ENCODE measurements around the gene TSC2.

TSC2 gene

GRCh38 chr16:2077696-2078095, 29.9 kb downstream of the TSC2 start:
- DNase-seq, result no peak
- in situ Hi-C loops (cut with HindIII; ENCODE audit: low pct_ligation_motif_present, low pct_unique_long_range_greater_than_20kb, low sequenced_read_pairs), result no loop called here

- in situ Hi-C loops (cut with HindIII; ENCODE audit: low pct_ligation_motif_present, low pct_unique_long_range_greater_than_20kb, low sequenced_read_pairs), result no loop called here
- no peak for DNase-seq
Measured at GRCh38 chr16:2078096-2078495, 30.3 kb downstream of the TSC2 start.

DNA sequence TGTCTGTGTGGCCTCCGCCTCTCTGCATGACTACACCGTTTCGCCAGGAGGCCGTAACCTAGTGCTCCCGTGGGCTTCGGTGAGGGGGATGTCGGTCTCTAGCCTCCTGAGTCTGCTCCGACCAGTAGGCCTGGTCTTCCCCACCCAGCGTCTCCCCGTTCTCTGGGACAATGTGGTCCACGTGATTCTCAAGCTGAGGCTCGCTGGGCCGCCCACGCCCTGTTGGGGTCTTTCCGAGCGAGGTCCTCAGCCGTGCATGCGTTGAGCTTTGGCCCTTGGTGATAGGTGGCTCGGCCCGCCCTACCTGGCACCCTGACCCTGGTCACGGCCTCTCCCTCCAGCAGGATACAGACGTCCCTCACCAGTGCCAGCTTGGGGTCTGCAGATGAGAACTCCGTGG, 30.9 kb downstream of the TSC2 start:
- no peak for DNase-seq
- in situ Hi-C loops (cut with HindIII; ENCODE audit: low pct_ligation_motif_present, low pct_unique_long_range_greater_than_20kb, low sequenced_read_pairs), result no loop called here

DNA sequence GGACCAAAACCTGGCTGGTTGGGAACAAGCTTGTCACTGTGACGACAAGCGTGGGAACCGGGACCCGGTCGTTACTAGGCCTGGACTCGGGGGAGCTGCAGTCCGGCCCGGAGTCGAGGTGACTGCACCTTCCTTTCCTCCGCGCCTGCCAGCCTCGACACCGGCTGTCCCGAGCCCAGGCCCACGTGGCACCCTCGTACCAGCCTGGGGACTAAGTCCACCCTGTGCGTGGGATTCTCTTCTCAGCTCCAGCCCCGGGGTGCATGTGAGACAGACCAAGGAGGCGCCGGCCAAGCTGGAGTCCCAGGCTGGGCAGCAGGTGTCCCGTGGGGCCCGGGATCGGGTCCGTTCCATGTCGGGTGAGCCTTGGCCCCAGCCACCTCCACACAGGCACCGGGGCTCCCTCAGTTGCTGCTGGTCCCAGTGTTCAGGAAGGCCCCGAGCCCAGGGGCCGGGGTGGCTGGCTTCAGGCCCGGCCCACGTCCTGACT, 31.6 kb downstream of the TSC2 start:
- in situ Hi-C loops (cut with HindIII; ENCODE audit: low pct_ligation_motif_present, low pct_unique_long_range_greater_than_20kb, low sequenced_read_pairs), result no loop called here
- DNase-seq, result no peak

- no peak for DNase-seq
- in situ Hi-C loops (cut with HindIII; ENCODE audit: low pct_ligation_motif_present, low pct_unique_long_range_greater_than_20kb, low sequenced_read_pairs), result no loop called here
Measured at GRCh38 chr16:2079991-2080390, 32.2 kb downstream of the TSC2 start.

DNA sequence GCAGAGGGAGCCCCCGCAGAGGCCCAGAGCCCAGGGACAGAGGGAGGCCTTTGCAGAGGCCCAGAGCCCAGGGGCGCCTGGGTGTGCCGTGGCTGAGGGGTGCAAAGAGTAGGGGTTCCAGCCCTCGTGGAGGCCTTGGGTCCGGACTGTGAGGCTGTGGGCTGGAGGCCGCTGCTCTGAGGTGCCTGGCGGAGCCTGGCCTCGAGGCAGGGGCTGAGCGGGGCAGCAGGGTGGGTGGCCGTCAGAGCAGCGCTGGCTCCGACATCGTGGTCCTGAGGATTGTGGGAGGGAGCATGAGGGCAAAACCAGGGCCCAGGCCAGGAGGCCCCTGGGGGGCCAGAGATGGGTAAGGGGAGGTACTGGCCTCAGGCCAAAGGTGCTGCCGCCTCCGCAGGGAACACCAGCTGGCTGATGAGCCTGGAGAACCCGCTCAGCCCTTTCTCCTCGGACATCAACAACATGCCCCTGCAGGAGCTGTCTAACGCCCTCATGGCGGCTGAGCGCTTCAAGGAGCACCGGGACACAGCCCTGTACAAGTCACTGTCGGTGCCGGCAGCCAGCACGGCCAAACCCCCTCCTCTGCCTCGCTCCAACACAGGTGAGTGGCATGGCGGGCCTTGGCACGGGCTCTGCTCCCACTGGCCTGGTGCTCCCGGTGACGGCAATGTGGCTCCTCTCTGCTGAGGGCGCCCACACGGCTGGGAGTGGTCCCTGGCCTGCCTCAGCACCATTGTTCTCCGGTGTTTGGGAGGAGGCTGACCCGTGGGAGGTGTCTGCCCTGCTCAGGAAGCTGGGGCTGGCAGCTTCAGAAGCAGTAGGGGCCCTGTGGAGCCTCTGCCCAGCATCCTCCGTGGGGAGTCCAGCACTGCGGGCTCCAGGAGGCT, 33.7 kb downstream of the TSC2 start:
- in situ Hi-C loops (cut with HindIII; ENCODE audit: low pct_ligation_motif_present, low pct_unique_long_range_greater_than_20kb, low sequenced_read_pairs), result no loop called here
- no peak for DNase-seq

DNA sequence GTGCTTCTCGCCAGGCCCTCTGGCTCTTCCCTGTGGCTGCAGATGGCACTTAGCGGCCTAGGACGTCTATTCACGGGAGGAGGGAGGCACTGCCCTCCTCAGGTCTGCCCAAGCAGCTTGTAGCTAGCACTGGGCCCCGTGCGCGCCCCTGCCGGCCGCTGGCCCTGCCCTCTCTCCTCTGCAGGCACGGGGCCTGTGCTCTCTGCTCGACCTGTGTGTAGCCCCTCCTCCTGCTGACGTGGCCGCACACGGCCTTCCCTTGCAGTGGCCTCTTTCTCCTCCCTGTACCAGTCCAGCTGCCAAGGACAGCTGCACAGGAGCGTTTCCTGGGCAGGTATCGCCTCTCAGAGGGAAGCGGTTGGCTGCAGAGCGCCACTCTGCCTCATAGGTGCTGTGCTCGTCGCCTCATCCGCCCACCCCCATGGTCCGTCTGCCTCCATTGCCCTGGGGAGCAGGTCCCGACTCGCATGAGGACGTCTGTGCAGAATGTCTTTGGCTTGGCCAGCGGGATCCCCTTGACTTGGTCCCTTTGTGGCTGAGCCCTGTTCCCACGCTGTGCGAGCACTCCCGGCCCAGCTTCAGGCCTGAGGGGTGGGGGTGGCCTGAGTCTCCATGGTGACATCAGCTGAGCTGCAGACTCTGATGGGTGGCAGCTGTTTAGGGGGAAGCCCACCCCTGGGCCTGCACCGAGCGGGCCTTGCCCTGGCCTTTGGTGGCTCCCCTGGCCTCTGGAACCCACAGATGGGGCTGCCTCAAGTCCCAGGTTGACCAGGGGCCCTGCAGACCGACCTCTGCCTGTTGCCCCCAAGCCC, 34.6 kb downstream of the TSC2 start:
- no peak for DNase-seq
- in situ Hi-C loops (cut with HindIII; ENCODE audit: low pct_ligation_motif_present, low pct_unique_long_range_greater_than_20kb, low sequenced_read_pairs), result no loop called here

DNA sequence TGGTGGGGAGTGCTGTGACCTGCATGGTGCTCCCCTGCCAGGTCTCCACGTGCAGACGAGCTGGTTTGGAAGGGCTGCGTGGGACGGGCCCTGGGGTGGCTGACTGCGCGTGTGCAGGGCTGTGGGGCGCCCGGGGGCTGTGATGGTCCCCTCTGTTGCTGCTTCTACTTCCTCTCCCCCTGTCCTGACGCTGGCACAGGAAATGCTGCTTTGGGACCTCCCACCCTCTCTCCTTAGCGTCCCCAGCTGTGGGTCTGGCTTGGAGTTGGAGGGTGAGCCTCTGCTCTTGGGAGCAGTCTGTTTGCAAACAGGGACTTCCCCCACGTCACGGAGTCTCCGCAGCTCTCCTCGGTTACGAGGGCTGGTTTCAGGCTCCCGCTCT, 35.2 kb downstream of the TSC2 start:
- DNase-seq, result no peak
- in situ Hi-C loops (cut with HindIII; ENCODE audit: low pct_ligation_motif_present, low pct_unique_long_range_greater_than_20kb, low sequenced_read_pairs), result no loop called here

- in situ Hi-C loops (cut with HindIII; ENCODE audit: low pct_ligation_motif_present, low pct_unique_long_range_greater_than_20kb, low sequenced_read_pairs), result no loop called here
- no peak for DNase-seq
Measured at GRCh38 chr16:2083409-2083808, 35.6 kb downstream of the TSC2 start.

DNA sequence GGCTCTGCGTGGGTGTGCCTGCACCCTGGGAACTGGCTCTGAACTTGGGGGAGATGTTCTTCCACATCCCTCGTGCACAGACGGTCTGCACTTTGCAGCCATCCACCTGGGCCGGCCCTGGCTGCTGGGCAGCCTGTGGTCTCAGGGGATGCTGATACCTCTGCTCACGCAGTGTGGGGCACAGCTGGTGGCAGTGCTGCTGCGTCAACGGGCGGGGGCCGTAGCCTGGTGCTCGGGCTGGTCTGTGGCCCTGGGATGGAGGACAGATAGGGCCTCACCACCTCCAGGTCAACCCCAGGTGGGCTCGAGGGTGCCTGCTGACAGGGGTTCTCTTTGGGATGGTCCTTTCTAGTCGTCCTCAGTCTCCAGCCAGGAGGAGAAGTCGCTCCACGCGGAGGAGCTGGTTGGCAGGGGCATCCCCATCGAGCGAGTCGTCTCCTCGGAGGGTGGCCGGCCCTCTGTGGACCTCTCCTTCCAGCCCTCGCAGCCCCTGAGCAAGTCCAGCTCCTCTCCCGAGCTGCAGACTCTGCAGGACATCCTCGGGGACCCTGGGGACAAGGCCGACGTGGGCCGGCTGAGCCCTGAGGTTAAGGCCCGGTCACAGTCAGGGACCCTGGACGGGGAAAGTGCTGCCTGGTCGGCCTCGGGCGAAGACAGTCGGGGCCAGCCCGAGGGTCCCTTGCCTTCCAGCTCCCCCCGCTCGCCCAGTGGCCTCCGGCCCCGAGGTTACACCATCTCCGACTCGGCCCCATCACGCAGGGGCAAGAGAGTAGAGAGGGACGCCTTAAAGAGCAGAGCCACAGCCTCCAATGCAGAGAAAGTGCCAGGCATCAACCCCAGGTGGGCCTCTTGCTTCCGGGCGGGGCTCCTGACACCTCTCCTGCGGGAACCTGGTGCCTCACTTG, 36.3 kb downstream of the TSC2 start:
- DNase-seq, result no peak
- in situ Hi-C loops (cut with HindIII; ENCODE audit: low pct_ligation_motif_present, low pct_unique_long_range_greater_than_20kb, low sequenced_read_pairs), result no loop called here

DNA sequence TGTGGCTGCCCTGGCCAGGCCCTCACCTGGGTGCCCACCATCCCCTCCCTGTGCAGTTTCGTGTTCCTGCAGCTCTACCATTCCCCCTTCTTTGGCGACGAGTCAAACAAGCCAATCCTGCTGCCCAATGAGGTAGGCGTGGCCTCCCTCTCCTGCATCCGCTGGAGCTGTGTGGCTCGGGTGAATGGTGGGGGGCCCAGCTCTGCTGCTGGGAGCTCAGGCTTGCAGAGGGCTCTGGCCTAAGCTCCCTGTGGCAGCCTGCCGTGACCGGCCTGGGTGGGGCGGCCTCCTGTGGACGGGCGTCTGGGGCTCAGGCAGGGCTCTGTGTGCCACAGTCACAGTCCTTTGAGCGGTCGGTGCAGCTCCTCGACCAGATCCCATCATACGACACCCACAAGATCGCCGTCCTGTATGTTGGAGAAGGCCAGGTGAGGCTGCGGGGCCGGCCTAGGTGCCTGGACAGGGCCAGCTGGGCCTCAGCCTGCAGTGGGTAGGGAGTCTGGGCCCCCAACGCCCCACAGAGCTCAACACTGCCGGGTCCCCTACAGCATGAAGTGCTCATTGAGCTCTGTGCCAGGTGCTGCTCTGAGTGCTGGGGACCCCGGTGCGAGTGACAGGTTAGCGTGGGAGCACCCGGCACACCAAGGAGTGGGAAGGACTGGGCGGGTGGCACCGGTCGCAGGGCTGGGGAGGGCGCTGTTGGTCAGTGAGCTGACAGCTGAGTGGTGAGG, 37.3 kb downstream of the TSC2 start:
- DNase-seq, result no peak
- in situ Hi-C loops (cut with HindIII; ENCODE audit: low pct_ligation_motif_present, low pct_unique_long_range_greater_than_20kb, low sequenced_read_pairs), result no loop called here

DNA sequence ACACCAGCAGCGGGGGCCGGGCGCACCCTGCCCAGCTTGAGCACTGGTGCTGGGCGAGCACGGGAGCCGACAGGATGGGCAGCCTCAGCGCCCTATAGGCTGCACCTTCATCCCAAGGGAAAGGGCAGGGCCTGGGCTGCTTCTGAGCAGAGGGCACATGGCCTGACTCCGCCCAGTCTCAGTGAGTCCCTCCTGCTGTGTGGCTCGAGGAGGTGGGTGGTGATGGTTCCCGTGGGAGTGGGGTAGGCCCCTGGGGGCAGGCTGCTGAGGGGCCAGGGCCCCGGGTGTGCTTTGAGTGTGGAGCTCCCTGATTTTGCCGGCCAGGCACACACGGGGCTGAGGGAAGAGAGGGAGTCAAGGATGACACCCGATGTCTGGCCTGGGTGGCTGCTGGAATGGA, 37.9 kb downstream of the TSC2 start:
- DNase-seq, result no peak
- in situ Hi-C loops (cut with HindIII; ENCODE audit: low pct_ligation_motif_present, low pct_unique_long_range_greater_than_20kb, low sequenced_read_pairs), result no loop called here

DNA sequence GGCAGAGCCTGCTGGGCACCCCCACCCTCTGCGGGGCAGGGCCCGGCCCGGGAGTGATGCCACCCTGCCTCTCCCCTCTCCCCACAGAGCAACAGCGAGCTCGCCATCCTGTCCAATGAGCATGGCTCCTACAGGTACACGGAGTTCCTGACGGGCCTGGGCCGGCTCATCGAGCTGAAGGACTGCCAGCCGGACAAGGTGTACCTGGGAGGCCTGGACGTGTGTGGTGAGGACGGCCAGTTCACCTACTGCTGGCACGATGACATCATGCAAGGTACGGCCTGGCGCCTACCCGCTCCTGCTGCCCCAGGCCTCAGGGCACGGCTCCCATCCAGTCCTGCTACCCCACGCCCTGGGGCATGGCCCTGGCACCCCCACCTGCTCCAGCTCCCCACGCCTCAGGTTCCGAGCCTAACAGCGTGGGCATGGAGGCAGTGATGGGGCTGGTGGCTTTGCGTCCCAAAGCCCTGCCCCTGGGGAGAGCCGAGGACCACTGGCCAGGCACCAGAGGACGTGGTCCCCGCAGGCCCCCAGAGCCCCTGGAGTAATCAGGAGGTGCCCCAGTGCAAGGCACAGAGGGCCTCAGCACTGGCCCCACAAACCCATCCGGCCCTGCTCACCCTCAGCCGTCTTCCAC, 38.4 kb downstream of the TSC2 start:
- in situ Hi-C loops (cut with HindIII; ENCODE audit: low pct_ligation_motif_present, low pct_unique_long_range_greater_than_20kb, low sequenced_read_pairs), result no loop called here
- DNase-seq, result no peak

DNA sequence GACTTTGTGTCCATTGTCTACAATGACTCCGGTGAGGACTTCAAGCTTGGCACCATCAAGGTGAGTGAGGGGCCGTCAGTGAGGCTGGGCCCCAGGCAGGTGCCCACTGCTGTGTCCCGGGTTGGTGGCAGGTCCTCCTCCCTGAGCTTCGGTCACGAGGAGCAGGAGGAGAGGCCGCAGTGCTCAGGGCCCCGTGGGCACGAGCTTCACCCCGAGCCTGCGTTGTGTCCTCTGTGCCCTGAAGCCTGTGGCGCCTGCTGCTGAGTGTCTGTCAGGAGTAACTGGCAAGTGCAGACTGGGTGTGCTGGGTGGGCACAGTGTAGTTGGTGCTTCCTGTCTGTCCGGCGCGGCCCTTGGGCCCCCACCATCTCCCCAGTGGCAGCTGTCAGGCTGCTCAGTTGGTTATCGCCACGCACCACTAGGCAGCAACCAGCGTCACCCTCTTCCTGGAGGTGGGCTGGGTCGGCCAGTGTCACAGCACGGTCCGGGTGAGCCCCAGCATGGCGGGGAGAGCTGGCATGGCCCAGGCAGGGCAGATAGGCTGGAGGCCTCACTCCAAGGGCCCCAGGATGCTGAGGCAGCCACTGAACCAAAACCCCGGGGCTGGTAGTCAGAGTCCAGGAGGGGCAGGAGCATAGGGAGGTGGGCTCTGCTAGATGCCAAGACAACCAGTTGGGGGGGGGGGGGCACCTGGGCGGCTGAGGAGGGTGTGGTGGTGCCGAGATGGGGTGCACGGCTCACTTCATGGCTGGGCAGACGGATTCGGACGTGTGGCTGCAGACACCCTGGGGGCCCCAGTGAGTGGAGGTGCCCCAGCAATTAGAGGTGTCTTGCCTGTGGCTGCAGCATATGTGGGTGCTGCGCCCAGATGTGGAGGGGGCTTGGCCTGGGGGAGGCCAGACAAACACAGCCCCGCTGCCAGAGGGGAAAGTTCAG, 39.3 kb downstream of the TSC2 start:
- in situ Hi-C loops (cut with HindIII; ENCODE audit: low pct_ligation_motif_present, low pct_unique_long_range_greater_than_20kb, low sequenced_read_pairs), result no loop called here
- DNase-seq, result no peak

- in situ Hi-C loops (cut with HindIII; ENCODE audit: low pct_ligation_motif_present, low pct_unique_long_range_greater_than_20kb, low sequenced_read_pairs), result no loop called here
- DNase-seq, result no peak
Measured at GRCh38 chr16:2087748-2088631, 40.2 kb downstream of the TSC2 start.

Data from ACHN (cell line).